ENCODE results near the gene PRLHR.

PRLHR gene

GRCh38 chr10:118595598-118596425, at the start of gene PRLHR:
Gene PRLHR, minus strand, starts transcription at chr10:118595648. Its CDS starts 404 bp downstream, at chr10:118595244.
- DNase-seq (ENCODE audit: low read depth, low spot score), result peak; percentile 60
- H3K27me3 ChIP-seq (ENCODE audit: control insufficient read depth, insufficient read depth, low read length), result peaks cover 16% of the 10 kb centered on the region
- no CpG with 5 or more reads among the region's 52 CpGs for WGBS (ENCODE audit: insufficient coverage, insufficient read length)

GRCh38 chr10:118642228-118642627, 46.8 kb upstream of the PRLHR start:
- no peak for DNase-seq (ENCODE audit: low read depth, low spot score)
- no CpG with 5 or more reads among the region's 2 CpGs for WGBS (ENCODE audit: insufficient coverage, insufficient read length)
- H3K36me3 ChIP-seq (ENCODE audit: control insufficient read depth, insufficient read depth, low read length), result no peaks in the 10 kb centered on the region
- no peaks in the 10 kb centered on the region for H3K4me1 ChIP-seq (ENCODE audit: control insufficient read depth, insufficient read depth, low read length)
- no peak overlapping the region for H3K27ac ChIP-seq (ENCODE audit: low read length)
- H3K27me3 ChIP-seq (ENCODE audit: control insufficient read depth, insufficient read depth, low read length), result no peaks in the 10 kb centered on the region
- no peaks in the 10 kb centered on the region for H3K9me3 ChIP-seq (ENCODE audit: control insufficient read depth, insufficient read depth, low read length)
- H3K4me3 ChIP-seq (ENCODE audit: low read length), result no peak overlapping the region

More at GRCh38 chr10:118595598-118596425, at the start of gene PRLHR:
- peaks cover 6% of the 10 kb centered on the region for H3K4me1 ChIP-seq (ENCODE audit: control insufficient read depth, insufficient read depth, low read length)
- H3K27ac ChIP-seq (ENCODE audit: low read length), result no peak within 1 kb of the TSS
- no peaks in the 10 kb centered on the region for H3K9me3 ChIP-seq (ENCODE audit: control insufficient read depth, insufficient read depth, low read length)
- H3K4me3 ChIP-seq (ENCODE audit: low read length), result peak within 1 kb of the TSS; percentile 36; the same call in 1 of the 2 replicates
- no peaks in the 10 kb centered on the region for H3K36me3 ChIP-seq (ENCODE audit: control insufficient read depth, insufficient read depth, low read length)

GRCh38 chr10:118638680-118639079, 43.2 kb upstream of the PRLHR start:
- H3K4me1 ChIP-seq (ENCODE audit: control insufficient read depth, insufficient read depth, low read length), result no peaks in the 10 kb centered on the region
- H3K4me3 ChIP-seq (ENCODE audit: low read length), result no peak overlapping the region
- no peaks in the 10 kb centered on the region; the same call in 1 of the 2 replicates for H3K27me3 ChIP-seq (ENCODE audit: control insufficient read depth, insufficient read depth, low read length)
- H3K27ac ChIP-seq (ENCODE audit: low read length), result no peak overlapping the region
- no peak for DNase-seq (ENCODE audit: low read depth, low spot score)
- no peaks in the 10 kb centered on the region for H3K36me3 ChIP-seq (ENCODE audit: control insufficient read depth, insufficient read depth, low read length)
- WGBS (ENCODE audit: insufficient coverage, insufficient read length), result no CpG with 5 or more reads among the region's 9 CpGs
- H3K9me3 ChIP-seq (ENCODE audit: control insufficient read depth, insufficient read depth, low read length), result no peaks in the 10 kb centered on the region

GRCh38 chr10:118635674-118636402, 40.4 kb upstream of the PRLHR start:
- H3K36me3 ChIP-seq (ENCODE audit: control insufficient read depth, insufficient read depth, low read length), result no peaks in the 10 kb centered on the region
- H3K4me3 ChIP-seq (ENCODE audit: low read length), result no peak overlapping the region
- no peak overlapping the region for H3K27ac ChIP-seq (ENCODE audit: low read length)
- H3K27me3 ChIP-seq (ENCODE audit: control insufficient read depth, insufficient read depth, low read length), result no peaks in the 10 kb centered on the region; the same call in 1 of the 2 replicates
- no peaks in the 10 kb centered on the region for H3K9me3 ChIP-seq (ENCODE audit: control insufficient read depth, insufficient read depth, low read length)
- no CpG with 5 or more reads among the region's 4 CpGs for WGBS (ENCODE audit: insufficient coverage, insufficient read length)
- DNase-seq (ENCODE audit: low read depth, low spot score), result no peak
- no peaks in the 10 kb centered on the region for H3K4me1 ChIP-seq (ENCODE audit: control insufficient read depth, insufficient read depth, low read length)

DNA sequence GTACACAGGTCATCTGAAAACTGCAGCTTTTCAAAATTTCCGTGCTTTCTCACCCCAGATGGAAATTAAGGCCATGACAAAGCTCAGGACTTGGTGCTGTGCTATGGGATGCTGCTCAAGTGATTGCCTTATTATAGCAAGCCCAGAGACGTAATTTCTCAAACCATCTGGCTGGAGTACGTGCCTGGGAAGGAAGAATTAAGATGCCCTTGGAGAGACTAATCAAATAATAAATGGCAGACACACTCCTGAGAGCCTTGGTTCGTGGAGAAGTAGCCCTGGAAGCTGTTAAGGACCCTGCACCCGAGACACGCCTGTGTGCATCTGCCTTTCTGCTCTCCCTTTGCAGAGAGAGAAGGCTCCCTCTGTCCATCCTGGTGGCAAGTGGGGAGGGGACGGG, 38.3 kb upstream of the PRLHR start:
- H3K27ac ChIP-seq (ENCODE audit: low read length), result no peak overlapping the region
- H3K9me3 ChIP-seq (ENCODE audit: control insufficient read depth, insufficient read depth, low read length), result no peaks in the 10 kb centered on the region
- WGBS (ENCODE audit: insufficient coverage, insufficient read length), result no CpG with 5 or more reads among the region's 7 CpGs
- H3K4me3 ChIP-seq (ENCODE audit: low read length), result no peak overlapping the region
- no peak for DNase-seq (ENCODE audit: low read depth, low spot score)
- no peaks in the 10 kb centered on the region; the same call in 1 of the 2 replicates for H3K27me3 ChIP-seq (ENCODE audit: control insufficient read depth, insufficient read depth, low read length)
- H3K4me1 ChIP-seq (ENCODE audit: control insufficient read depth, insufficient read depth, low read length), result no peaks in the 10 kb centered on the region
- H3K36me3 ChIP-seq (ENCODE audit: control insufficient read depth, insufficient read depth, low read length), result no peaks in the 10 kb centered on the region

- no CpG with 5 or more reads among the region's 3 CpGs for WGBS (ENCODE audit: insufficient coverage, insufficient read length)
- H3K4me3 ChIP-seq (ENCODE audit: low read length), result no peak overlapping the region
- H3K9me3 ChIP-seq (ENCODE audit: control insufficient read depth, insufficient read depth, low read length), result no peaks in the 10 kb centered on the region
- H3K4me1 ChIP-seq (ENCODE audit: control insufficient read depth, insufficient read depth, low read length), result peaks cover 2% of the 10 kb centered on the region; the same call in 1 of the 2 replicates
- no peak for DNase-seq (ENCODE audit: low read depth, low spot score)
- H3K27me3 ChIP-seq (ENCODE audit: control insufficient read depth, insufficient read depth, low read length), result no peaks in the 10 kb centered on the region
- no peaks in the 10 kb centered on the region for H3K36me3 ChIP-seq (ENCODE audit: control insufficient read depth, insufficient read depth, low read length)
- no peak overlapping the region for H3K27ac ChIP-seq (ENCODE audit: low read length)
Observed at GRCh38 chr10:118629211-118629610, 33.8 kb upstream of the PRLHR start.

GRCh38 chr10:118628397-118628796, 32.9 kb upstream of the PRLHR start:
- Histone ChIP-seq H3K27ac (ENCODE audit: low read length) (no peak overlapping the region), H3K4me3 (ENCODE audit: low read length) (no peak overlapping the region), H3K27me3 (ENCODE audit: control insufficient read depth, insufficient read depth, low read length) (no peaks in the 10 kb centered on the region), H3K36me3 (ENCODE audit: control insufficient read depth, insufficient read depth, low read length) (no peaks in the 10 kb centered on the region), H3K9me3 (ENCODE audit: control insufficient read depth, insufficient read depth, low read length) (no peaks in the 10 kb centered on the region), H3K4me1 (ENCODE audit: control insufficient read depth, insufficient read depth, low read length) (peaks cover 5% of the 10 kb centered on the region)
- DNase-seq (ENCODE audit: low read depth, low spot score), result no peak

GRCh38 chr10:118626953-118627352, 31.5 kb upstream of the PRLHR start:
- no peaks in the 10 kb centered on the region for H3K9me3 ChIP-seq (ENCODE audit: control insufficient read depth, insufficient read depth, low read length)
- no peak overlapping the region for H3K4me3 ChIP-seq (ENCODE audit: low read length)
- H3K36me3 ChIP-seq (ENCODE audit: control insufficient read depth, insufficient read depth, low read length), result no peaks in the 10 kb centered on the region
- H3K27me3 ChIP-seq (ENCODE audit: control insufficient read depth, insufficient read depth, low read length), result no peaks in the 10 kb centered on the region
- H3K27ac ChIP-seq (ENCODE audit: low read length), result no peak overlapping the region
- no peak for DNase-seq (ENCODE audit: low read depth, low spot score)
- peaks cover 5% of the 10 kb centered on the region for H3K4me1 ChIP-seq (ENCODE audit: control insufficient read depth, insufficient read depth, low read length)
- WGBS (ENCODE audit: insufficient coverage, insufficient read length), result no CpG with 5 or more reads among the region's 3 CpGs

DNA sequence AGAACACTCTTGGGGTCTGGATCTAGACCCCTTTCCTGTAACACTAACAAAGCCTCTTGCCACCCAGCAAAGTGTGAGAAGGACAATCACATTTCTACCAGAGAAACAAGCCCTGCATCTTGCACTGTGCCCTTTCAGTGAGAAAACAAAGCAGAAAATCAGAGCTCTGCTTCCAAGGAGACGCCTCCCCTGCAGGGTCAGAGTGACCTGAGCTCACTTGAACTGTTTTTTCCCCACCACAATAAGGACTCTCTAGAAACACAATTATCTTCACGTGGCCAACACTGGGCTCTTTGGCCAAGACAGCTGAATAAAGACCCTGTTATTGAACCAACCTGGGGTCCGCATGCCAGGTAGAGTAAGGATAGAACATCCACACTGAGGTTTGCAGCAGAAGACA, 30.1 kb upstream of the PRLHR start:
- Histone ChIP-seq H3K4me1 (ENCODE audit: control insufficient read depth, insufficient read depth, low read length) (peaks cover 5% of the 10 kb centered on the region), H3K4me3 (ENCODE audit: low read length) (no peak overlapping the region), H3K27ac (ENCODE audit: low read length) (no peak overlapping the region), H3K9me3 (ENCODE audit: control insufficient read depth, insufficient read depth, low read length) (no peaks in the 10 kb centered on the region), H3K27me3 (ENCODE audit: control insufficient read depth, insufficient read depth, low read length) (no peaks in the 10 kb centered on the region), H3K36me3 (ENCODE audit: control insufficient read depth, insufficient read depth, low read length) (no peaks in the 10 kb centered on the region)
- no peak for DNase-seq (ENCODE audit: low read depth, low spot score)
- WGBS (ENCODE audit: insufficient coverage, insufficient read length), result no CpG with 5 or more reads among the region's 3 CpGs

DNA sequence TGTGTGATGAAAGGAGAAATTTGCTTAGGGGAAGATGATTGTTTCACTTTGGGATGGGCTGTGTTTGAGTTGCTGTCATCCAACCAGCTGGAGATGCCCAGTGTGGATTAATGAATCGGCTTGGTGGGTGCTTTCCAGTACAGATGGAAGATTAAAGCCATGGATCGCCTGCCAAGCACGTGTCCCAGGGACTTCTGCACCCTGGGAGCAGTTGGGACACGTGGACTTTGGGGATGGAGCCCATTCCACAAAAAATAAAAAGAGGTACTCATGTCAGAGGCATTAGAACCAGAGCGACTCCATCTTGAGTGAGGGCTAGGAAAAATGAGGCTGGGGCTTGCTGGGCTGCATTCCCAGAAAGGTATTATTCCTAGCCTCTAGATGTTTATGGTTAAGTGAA, 29.3 kb upstream of the PRLHR start:
- no peak for DNase-seq (ENCODE audit: low read depth, low spot score)
- H3K4me1 ChIP-seq (ENCODE audit: control insufficient read depth, insufficient read depth, low read length), result peaks cover 5% of the 10 kb centered on the region
- H3K36me3 ChIP-seq (ENCODE audit: control insufficient read depth, insufficient read depth, low read length), result no peaks in the 10 kb centered on the region
- H3K27me3 ChIP-seq (ENCODE audit: control insufficient read depth, insufficient read depth, low read length), result no peaks in the 10 kb centered on the region
- no peak overlapping the region for H3K27ac ChIP-seq (ENCODE audit: low read length)
- H3K4me3 ChIP-seq (ENCODE audit: low read length), result no peak overlapping the region
- H3K9me3 ChIP-seq (ENCODE audit: control insufficient read depth, insufficient read depth, low read length), result no peaks in the 10 kb centered on the region
- WGBS (ENCODE audit: insufficient coverage, insufficient read length), result no CpG with 5 or more reads among the region's 5 CpGs

Data from iPS DF 6.9 (cell line).